ENCODE data around the gene P2RX2.

The P2RX2 gene

GRCh38 chr12:132618683-132619043 lies at the start of gene P2RX2:
P2RX2 (plus strand) TSS chr12:132618776; CDS start chr12:132618817, 41 bp downstream.
- ChIA-PET CTCF (no interaction called here), POLR2A (no interaction called here)
- DNase-seq (ENCODE audit: extremely low spot score), result no peak
- TF ChIP-seq CTCF (IDR thresholded peaks at IDR 0.05; ENCODE audit: control extremely low read depth, extremely low read depth, low read depth, missing control alignments), result no peak

- CTCF ChIA-PET, result interaction anchor here (1.6 kb wide), 1 partner anchor 21 kb away, joined by 3 read pairs; no protein-coding TSS in a partner anchor
Observed at GRCh38 chr12:132568826-132569480, 49.6 kb upstream of the P2RX2 start.

GRCh38 chr12:132569856-132570480 lies 48.6 kb upstream of the P2RX2 start:
- TF ChIP-seq CTCF (IDR thresholded peaks at IDR 0.05; ENCODE audit: control extremely low read depth, extremely low read depth, low read depth, missing control alignments), result no peak
- ChIA-PET CTCF (no interaction called here), POLR2A (no interaction called here)
- no peak for DNase-seq (ENCODE audit: extremely low spot score)

More at GRCh38 chr12:132568826-132569480, 49.6 kb upstream of the P2RX2 start:
- POLR2A ChIA-PET, result interaction anchor here (0.6 kb wide), 1 partner anchor 53 kb away, joined by 5 read pairs; no protein-coding TSS in a partner anchor
- TF ChIP-seq CTCF (IDR thresholded peaks at IDR 0.05; ENCODE audit: control extremely low read depth, extremely low read depth, low read depth, missing control alignments), result no peak
- DNase-seq (ENCODE audit: extremely low spot score), result no peak

- CTCF ChIA-PET, result no interaction called here
Observed at GRCh38 chr12:132570635-132571034, 47.9 kb upstream of the P2RX2 start.

GRCh38 chr12:132571051-132571450 lies 47.5 kb upstream of the P2RX2 start:
- CTCF ChIA-PET, result no interaction called here
- no peak for DNase-seq (ENCODE audit: extremely low spot score)
- no peak for TF ChIP-seq CTCF (IDR thresholded peaks at IDR 0.05; ENCODE audit: control extremely low read depth, extremely low read depth, low read depth, missing control alignments)
- POLR2A ChIA-PET, result no interaction called here

More at GRCh38 chr12:132570635-132571034, 47.9 kb upstream of the P2RX2 start:
- POLR2A ChIA-PET, result no interaction called here
- DNase-seq (ENCODE audit: extremely low spot score), result no peak
- TF ChIP-seq CTCF (IDR thresholded peaks at IDR 0.05; ENCODE audit: control extremely low read depth, extremely low read depth, low read depth, missing control alignments), result no peak

GRCh38 chr12:132571598-132571997 lies 47.0 kb upstream of the P2RX2 start:
- DNase-seq (ENCODE audit: extremely low spot score), result no peak
- no peak for TF ChIP-seq CTCF (IDR thresholded peaks at IDR 0.05; ENCODE audit: control extremely low read depth, extremely low read depth, low read depth, missing control alignments)
- POLR2A ChIA-PET, result no interaction called here
- CTCF ChIA-PET, result no interaction called here

Measured in GM10248 (cell line).